ENCODE results near the gene ERCC6L2. TPM values are rescaled to one million over a fixed set of nuclear protein-coding genes. Genes with fewer than 3 reads are reported as not detected.
A peak's percentile ranks its signal among the peaks of the same experiment; 100 is the strongest.

Gene ERCC6L2
- total RNA-seq, 1 experiment from 2014 or later = 43.0 TPM

- no peak for TF ChIP-seq E2F5 (CRISPR knock-in tag; IDR thresholded peaks at IDR 0.05)
- TF ChIP-seq FOXJ3 (CRISPR knock-in tag; IDR thresholded peaks at IDR 0.05; ENCODE audit: borderline replicate concordance) = no peak
- no peak for TF ChIP-seq ZNF121 (CRISPR knock-in tag; IDR thresholded peaks at IDR 0.05)
- TF ChIP-seq ATF2 (CRISPR knock-in tag; IDR thresholded peaks at IDR 0.05; ENCODE audit: borderline replicate concordance, low read depth) = no peak
- 0 out of 2 replicates have a peak, but pooled peaks have one; percentile 14 for TF ChIP-seq SMAD3 (CRISPR knock-in tag; IDR thresholded peaks at IDR 0.05; ENCODE audit: borderline replicate concordance)
These were observed 600 bp downstream of the ERCC6L2 start (continued) for GRCh38 chr9:95876138-95876444.

GRCh38 chr9:95876595-95876994 is 1.1 kb downstream of the ERCC6L2 start:
- CTCF ChIA-PET = interaction anchor here (0.6 to 2.1 kb wide), 2 partner anchors 140 to 341 kb away, joined by 4 to 7 read pairs; no protein-coding TSS in a partner anchor
- Mint-ChIP-seq H3K4me3 (no peak overlapping the region), H3K27me3 (ENCODE audit: low read depth) (no peaks in the 10 kb centered on the region), H3K36me3 (peaks cover 6% of the 10 kb centered on the region; the same call in 1 of the 2 replicates), H3K27ac (no peak overlapping the region), H3K9me3 (peaks cover 6% of the 10 kb centered on the region; the same call in 1 of the 2 replicates), H3K4me1 (peaks cover 17% of the 10 kb centered on the region)
- POLR2A ChIA-PET = no interaction called here
- DNase-seq (ENCODE audit: low spot score) = no peak
- no peak for TF ChIP-seq TP53 (CRISPR knock-in tag; IDR thresholded peaks at IDR 0.05)
- TF ChIP-seq CREM (CRISPR knock-in tag; IDR thresholded peaks at IDR 0.05) = no peak
- TF ChIP-seq ATF3 (CRISPR knock-in tag; conservative IDR thresholded peaks at IDR 0.05) = no peak
- TF ChIP-seq CBFB (CRISPR knock-in tag; IDR thresholded peaks at IDR 0.05; ENCODE audit: low read depth) = no peak
- no peak for TF ChIP-seq ESRRA (CRISPR knock-in tag; IDR thresholded peaks at IDR 0.05; ENCODE audit: borderline replicate concordance)
- TF ChIP-seq ZMAT4 (CRISPR knock-in tag; IDR thresholded peaks at IDR 0.05) = no peak
- TF ChIP-seq OVOL2 (CRISPR knock-in tag; IDR thresholded peaks at IDR 0.05; ENCODE audit: borderline replicate concordance) = no peak
- TF ChIP-seq ZNF396 (CRISPR knock-in tag; IDR thresholded peaks at IDR 0.05; ENCODE audit: borderline replicate concordance) = no peak
- no peak for TF ChIP-seq HMGA2 (CRISPR knock-in tag; IDR thresholded peaks at IDR 0.05)
- no peak for TF ChIP-seq MXD4 (CRISPR knock-in tag; IDR thresholded peaks at IDR 0.05; ENCODE audit: borderline replicate concordance)
- TF ChIP-seq AFF4 (CRISPR knock-in tag; IDR thresholded peaks at IDR 0.05; ENCODE audit: borderline replicate concordance) = no peak
- no peak for TF ChIP-seq ZNF232 (CRISPR knock-in tag; IDR thresholded peaks at IDR 0.05)
- no peak for TF ChIP-seq SOX15 (CRISPR knock-in tag; IDR thresholded peaks at IDR 0.05)
- TF ChIP-seq MAX (CRISPR knock-in tag; IDR thresholded peaks at IDR 0.05) = no peak
- TF ChIP-seq PRDM15 (CRISPR knock-in tag; IDR thresholded peaks at IDR 0.05) = no peak
- no peak for TF ChIP-seq FOXP4 (CRISPR knock-in tag; IDR thresholded peaks at IDR 0.05)
- no peak for TF ChIP-seq ZBTB43 (CRISPR knock-in tag; IDR thresholded peaks at IDR 0.05)
- no peak for TF ChIP-seq NFATC4 (CRISPR knock-in tag; IDR thresholded peaks at IDR 0.05)
- no peak for ATAC-seq

Measured in WTC11 (cell line).